Esophagus squamous epithelium (tissue), 4 donors: ENCODE data around the gene HES5.

Experiments used
- CTCF ChIP-seq, 6 experiments: fragments of 450-650 bp in 4 of 6; fragments of 200-600 bp in 2 of 6; sonication (generic) in 2 of 6; IDR thresholded peaks; one replicate each; pipeline ENCODE4 v1.5.1; 2016 to 2019; ENCODE audit warnings: antibody characterized with exemption in 6 of 6, mild to moderate bottlenecking in 4 of 6, moderate library complexity in 4 of 6
- POLR2A ChIP-seq, 4 donors: fragments of 450-650 bp; IDR thresholded peaks; one replicate each; pipeline ENCODE4 v1.6.1; 2017; ENCODE audit warnings: antibody characterized with exemption in 4 of 4, mild to moderate bottlenecking in 4 of 4, moderate library complexity in 3 of 4

- TF ChIP-seq CTCF (IDR thresholded peaks at IDR 0.05) (no peak), POLR2A (IDR thresholded peaks at IDR 0.05) (no peak)
Observed at GRCh38 chr1:2486558-2486957, 43.5 kb downstream of the HES5 start.
